OCI-LY1 (cell line): ENCODE results near the gene FRA10AC1.

Experiments used
- H2AFZ ChIP-seq: fragments of 200-600 bp; sonication (generic), shearing (Covaris generic); 2 replicates; pipeline ENCODE4 v1.6.0; 2014; ENCODE audit warnings: antibody characterized with exemption, mild to moderate bottlenecking, low read length
- H3F3A ChIP-seq: fragments of 200-600 bp; sonication (generic), shearing (Covaris generic); 2 replicates; pipeline ENCODE4 v1.6.0; 2014; ENCODE audit warnings: mild to moderate bottlenecking, antibody characterized with exemption, low read length, moderate library complexity; ENCODE audit not compliant: insufficient read depth
- H3K27ac ChIP-seq: fragments of 200-600 bp; sonication (generic); 2 replicates; pipeline ENCODE4 v1.5.1; 2014; ENCODE audit warnings: low read length, mixed run types, mild to moderate bottlenecking, low read depth; ENCODE audit not compliant: poor library complexity, severe bottlenecking
- H3K27me3 ChIP-seq: fragments of 200-600 bp; sonication (generic); 2 replicates; pipeline ENCODE4 v1.6.0; 2014; ENCODE audit warnings: antibody characterized with exemption, mild to moderate bottlenecking, low read length, moderate library complexity; ENCODE audit not compliant: insufficient read depth
- H3K36me3 ChIP-seq: fragments of 200-600 bp; sonication (generic); 2 replicates; pipeline ENCODE4 v1.6.1; 2014; ENCODE audit warnings: mild to moderate bottlenecking, antibody characterized with exemption, low read length, moderate library complexity, mixed read lengths; ENCODE audit not compliant: insufficient read depth
- H3K4me1 ChIP-seq: fragments of 200-600 bp; sonication (generic); 2 replicates; pipeline ENCODE4 v1.5.1; 2014; ENCODE audit warnings: mild to moderate bottlenecking, low read length, moderate library complexity; ENCODE audit not compliant: insufficient read depth, severe bottlenecking
- H3K4me2 ChIP-seq: fragments of 200-600 bp; sonication (generic), shearing (Covaris generic); 2 replicates; pipeline ENCODE4 v1.6.1; 2014; ENCODE audit warnings: low read length
- H3K4me3 ChIP-seq: fragments of 200-600 bp; sonication (generic); 2 replicates; pipeline ENCODE4 v1.5.1; 2014; ENCODE audit warnings: low read length, low read depth, mild to moderate bottlenecking, mixed read lengths; ENCODE audit not compliant: poor library complexity, severe bottlenecking
- H3K79me2 ChIP-seq: fragments of 200-600 bp; shearing (Covaris generic); 2 replicates; pipeline ENCODE4 v1.6.1; 2016; ENCODE audit warnings: mixed run types, low read length, mixed read lengths; ENCODE audit not compliant: insufficient read depth
- H3K9ac ChIP-seq: fragments of 200-600 bp; sonication (generic), shearing (Covaris generic); 2 replicates; pipeline ENCODE4 v1.6.1; 2014; ENCODE audit warnings: mild to moderate bottlenecking, low read length, mixed read lengths
- H3K9me2 ChIP-seq: fragments of 200-600 bp; sonication (generic), shearing (Covaris generic); 2 replicates; pipeline ENCODE4 v1.6.1; 2014; ENCODE audit warnings: low read depth, mild to moderate bottlenecking, low read length, mixed read lengths
- H3K9me3 ChIP-seq: fragments of 200-600 bp; shearing (Covaris generic); 2 replicates; pipeline ENCODE4 v1.6.1; 2014; ENCODE audit warnings: low read length, mixed read lengths
- H4K20me1 ChIP-seq: fragments of 200-600 bp; sonication (generic), shearing (Covaris generic); 2 replicates; pipeline ENCODE4 v1.6.0; 2016; ENCODE audit warnings: mild to moderate bottlenecking, low read length; ENCODE audit not compliant: insufficient read depth
- EZH2 ChIP-seq: fragments of 200-600 bp; sonication (generic), shearing (Covaris generic); IDR thresholded peaks from 2 replicates; pipeline ENCODE4 v1.8.0; 2017; ENCODE audit warnings: borderline replicate concordance, mixed run types, mild to moderate bottlenecking, antibody characterized with exemption, low read length, moderate library complexity, mixed read lengths
- TF ChIP-seq, protein P1 (sequence below): fragments of 200-600 bp; sonication (generic), shearing (Covaris generic); IDR thresholded peaks from 2 replicates; pipeline ENCODE4 v1.5.1; 2017; ENCODE audit warnings: mild to moderate bottlenecking, antibody characterized with exemption, low read length, moderate library complexity, mixed read lengths

Gene FRA10AC1

DNA sequence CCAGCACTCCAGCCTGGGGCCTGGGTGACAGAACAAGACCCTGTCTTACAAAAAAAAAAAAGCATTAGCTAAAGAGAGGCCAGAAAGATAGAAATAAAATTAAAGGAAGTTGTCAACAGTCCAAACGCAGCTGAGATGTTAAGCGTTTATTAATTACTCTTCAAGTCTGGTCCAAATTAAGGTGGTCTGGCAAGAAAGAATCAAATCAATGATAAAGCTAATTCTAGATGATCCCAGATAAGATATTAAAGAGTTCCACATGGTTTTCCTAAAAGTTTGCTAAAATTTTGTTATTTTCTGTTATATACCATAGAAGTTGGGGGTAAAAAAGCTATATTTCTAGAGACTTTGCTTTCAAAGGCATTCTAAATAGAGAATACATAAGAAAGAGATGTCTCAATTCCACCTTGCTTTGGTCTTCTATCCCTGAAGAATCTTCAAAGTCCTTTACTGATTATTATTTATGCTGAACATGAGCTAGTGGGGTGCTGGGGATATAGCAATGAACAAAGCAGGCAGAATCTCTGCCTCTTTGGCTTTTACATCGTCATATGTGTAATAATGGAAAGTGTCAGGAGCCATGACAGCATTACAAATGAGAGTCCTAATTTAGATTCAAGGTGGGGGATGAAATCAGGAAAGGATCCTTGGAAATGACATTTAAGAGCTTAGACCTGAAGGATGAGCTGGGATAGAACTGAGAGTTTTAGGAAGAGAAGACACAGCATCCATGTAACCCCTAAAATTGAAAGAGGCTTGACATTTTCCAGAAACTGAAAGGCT lies 23.4 kb downstream of the FRA10AC1 start:
- H3F3A ChIP-seq: no peaks in the 10 kb centered on the region
- H3K9me2 ChIP-seq: no peaks in the 10 kb centered on the region
- no peak overlapping the region for H3K4me2 ChIP-seq
- H3K9ac ChIP-seq: no peak overlapping the region
- no peak overlapping the region for H2AFZ ChIP-seq
- H3K27me3 ChIP-seq: no peaks in the 10 kb centered on the region
- TF ChIP-seq, protein P1, sequence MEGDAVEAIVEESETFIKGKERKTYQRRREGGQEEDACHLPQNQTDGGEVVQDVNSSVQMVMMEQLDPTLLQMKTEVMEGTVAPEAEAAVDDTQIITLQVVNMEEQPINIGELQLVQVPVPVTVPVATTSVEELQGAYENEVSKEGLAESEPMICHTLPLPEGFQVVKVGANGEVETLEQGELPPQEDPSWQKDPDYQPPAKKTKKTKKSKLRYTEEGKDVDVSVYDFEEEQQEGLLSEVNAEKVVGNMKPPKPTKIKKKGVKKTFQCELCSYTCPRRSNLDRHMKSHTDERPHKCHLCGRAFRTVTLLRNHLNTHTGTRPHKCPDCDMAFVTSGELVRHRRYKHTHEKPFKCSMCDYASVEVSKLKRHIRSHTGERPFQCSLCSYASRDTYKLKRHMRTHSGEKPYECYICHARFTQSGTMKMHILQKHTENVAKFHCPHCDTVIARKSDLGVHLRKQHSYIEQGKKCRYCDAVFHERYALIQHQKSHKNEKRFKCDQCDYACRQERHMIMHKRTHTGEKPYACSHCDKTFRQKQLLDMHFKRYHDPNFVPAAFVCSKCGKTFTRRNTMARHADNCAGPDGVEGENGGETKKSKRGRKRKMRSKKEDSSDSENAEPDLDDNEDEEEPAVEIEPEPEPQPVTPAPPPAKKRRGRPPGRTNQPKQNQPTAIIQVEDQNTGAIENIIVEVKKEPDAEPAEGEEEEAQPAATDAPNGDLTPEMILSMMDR: no peak
- no peak for TF ChIP-seq EZH2
- no peaks in the 10 kb centered on the region for H3K4me1 ChIP-seq
- no peaks in the 10 kb centered on the region for H3K79me2 ChIP-seq
- H3K27ac ChIP-seq: no peak overlapping the region
- H3K9me3 ChIP-seq: no peaks in the 10 kb centered on the region
- peaks cover 8% of the 10 kb centered on the region; the same call in 1 of the 2 replicates for H3K36me3 ChIP-seq
- H3K4me3 ChIP-seq: no peak overlapping the region
- no peaks in the 10 kb centered on the region for H4K20me1 ChIP-seq

DNA sequence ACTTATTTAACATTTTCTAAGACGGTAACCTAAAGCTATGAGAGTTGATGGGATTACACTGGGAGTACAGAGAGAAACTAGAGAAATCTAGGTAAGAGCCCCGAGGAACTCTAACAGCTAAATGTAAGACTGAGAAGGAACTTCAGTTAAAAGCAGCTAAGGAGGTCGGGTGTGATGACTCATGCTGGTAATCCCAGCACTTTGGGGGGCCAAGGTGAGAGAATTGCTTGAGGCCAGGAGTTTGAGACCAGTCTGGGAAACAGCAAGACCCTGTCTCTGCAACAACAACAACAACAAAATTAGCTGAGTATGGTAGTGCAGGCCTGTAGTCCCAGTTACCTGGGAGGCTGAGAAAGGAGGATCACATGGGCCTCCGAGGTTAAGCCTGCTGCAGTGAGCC lies 24.0 kb downstream of the FRA10AC1 start:
- Histone ChIP-seq H3K79me2 (no peaks in the 10 kb centered on the region), H3K27me3 (no peaks in the 10 kb centered on the region), H3K4me3 (no peak overlapping the region)

DNA sequence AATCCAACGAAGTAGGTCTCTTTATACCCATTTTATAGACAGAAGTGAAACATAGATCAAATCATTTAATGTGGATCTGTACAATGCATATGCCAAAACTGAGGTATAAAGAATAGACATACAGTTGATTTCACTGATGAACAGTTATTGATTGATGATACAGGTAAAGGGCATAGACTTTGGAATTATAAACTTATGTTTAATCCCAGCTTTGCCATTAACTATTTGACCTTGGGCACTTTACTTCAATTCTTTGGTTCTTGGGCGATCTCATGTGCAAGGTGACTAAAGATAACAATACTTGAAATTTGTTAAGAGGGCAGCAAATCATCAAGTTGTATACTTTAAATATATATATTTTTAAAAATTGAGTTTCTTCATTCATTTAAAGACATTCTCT lies 28.6 kb downstream of the FRA10AC1 start:
- Histone ChIP-seq H3F3A (no peaks in the 10 kb centered on the region), H3K9me3 (no peaks in the 10 kb centered on the region), H4K20me1 (no peaks in the 10 kb centered on the region), H3K9ac (no peak overlapping the region), H3K4me2 (no peak overlapping the region), H2AFZ (no peak overlapping the region), H3K4me3 (no peak overlapping the region), H3K36me3 (peaks cover 5% of the 10 kb centered on the region; the same call in 1 of the 2 replicates), H3K27me3 (no peaks in the 10 kb centered on the region), H3K27ac (no peak overlapping the region), H3K4me1 (no peaks in the 10 kb centered on the region), H3K9me2 (no peaks in the 10 kb centered on the region), H3K79me2 (no peaks in the 10 kb centered on the region)
- TF ChIP-seq, protein P1: no peak
- no peak for TF ChIP-seq EZH2

More for the DNA sequence above, 24.0 kb downstream of the FRA10AC1 start:
- Histone ChIP-seq H2AFZ (no peak overlapping the region), H3K9ac (no peak overlapping the region), H3K36me3 (peaks cover 8% of the 10 kb centered on the region; the same call in 1 of the 2 replicates), H3K9me2 (no peaks in the 10 kb centered on the region), H4K20me1 (no peaks in the 10 kb centered on the region), H3F3A (no peaks in the 10 kb centered on the region), H3K27ac (no peak overlapping the region), H3K9me3 (no peaks in the 10 kb centered on the region), H3K4me1 (no peaks in the 10 kb centered on the region), H3K4me2 (no peak overlapping the region)
- TF ChIP-seq EZH2: no peak
- TF ChIP-seq, protein P1: no peak
